Vagina (tissue), 2 donors: Measurements from ENCODE around the gene PLOD1.

Source experiments
- POLR2A ChIP-seq, 2 donors: fragments of 450-650 bp; IDR thresholded peaks; one replicate each; pipeline ENCODE4 v1.6.1; 2017; ENCODE audit warnings: antibody characterized with exemption in 2 of 2, mild to moderate bottlenecking in 2 of 2, moderate library complexity in 2 of 2
- TF ChIP-seq, protein P1 (sequence below), 3 experiments: fragments of 450-650 bp in 2 of 3; fragments of 200-600 bp in 1 of 3; sonication (generic) in 1 of 3; IDR thresholded peaks; one replicate each; pipeline ENCODE4 v1.5.1; 2017 to 2019; ENCODE audit warnings: antibody characterized with exemption in 3 of 3, mild to moderate bottlenecking in 2 of 3, moderate library complexity in 2 of 3

DNA sequence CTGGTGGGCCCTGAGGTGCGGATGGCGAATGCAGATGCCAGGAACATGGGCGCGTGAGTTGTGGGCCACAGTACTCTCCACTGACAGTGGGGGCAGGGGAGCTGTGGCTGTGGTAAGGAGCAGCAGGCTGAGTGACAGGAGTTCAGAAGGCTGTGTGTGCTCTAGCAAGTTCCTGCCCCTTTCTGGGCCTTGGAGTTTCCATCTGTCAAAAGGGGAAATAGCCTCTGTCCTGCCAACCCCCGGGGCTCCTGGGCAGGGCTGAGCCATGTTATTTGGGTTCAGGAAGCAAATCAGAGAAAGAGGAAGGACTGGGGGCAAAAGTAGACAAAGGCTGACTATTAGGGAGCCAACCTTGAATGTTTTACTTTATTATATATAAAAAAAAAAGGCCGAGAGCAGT is 26.2 kb downstream of the PLOD1 start:
- TF ChIP-seq, protein P1, sequence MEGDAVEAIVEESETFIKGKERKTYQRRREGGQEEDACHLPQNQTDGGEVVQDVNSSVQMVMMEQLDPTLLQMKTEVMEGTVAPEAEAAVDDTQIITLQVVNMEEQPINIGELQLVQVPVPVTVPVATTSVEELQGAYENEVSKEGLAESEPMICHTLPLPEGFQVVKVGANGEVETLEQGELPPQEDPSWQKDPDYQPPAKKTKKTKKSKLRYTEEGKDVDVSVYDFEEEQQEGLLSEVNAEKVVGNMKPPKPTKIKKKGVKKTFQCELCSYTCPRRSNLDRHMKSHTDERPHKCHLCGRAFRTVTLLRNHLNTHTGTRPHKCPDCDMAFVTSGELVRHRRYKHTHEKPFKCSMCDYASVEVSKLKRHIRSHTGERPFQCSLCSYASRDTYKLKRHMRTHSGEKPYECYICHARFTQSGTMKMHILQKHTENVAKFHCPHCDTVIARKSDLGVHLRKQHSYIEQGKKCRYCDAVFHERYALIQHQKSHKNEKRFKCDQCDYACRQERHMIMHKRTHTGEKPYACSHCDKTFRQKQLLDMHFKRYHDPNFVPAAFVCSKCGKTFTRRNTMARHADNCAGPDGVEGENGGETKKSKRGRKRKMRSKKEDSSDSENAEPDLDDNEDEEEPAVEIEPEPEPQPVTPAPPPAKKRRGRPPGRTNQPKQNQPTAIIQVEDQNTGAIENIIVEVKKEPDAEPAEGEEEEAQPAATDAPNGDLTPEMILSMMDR (IDR thresholded peaks at IDR 0.05) = no peak
- TF ChIP-seq POLR2A (IDR thresholded peaks at IDR 0.05) = no peak
